Jurkat, Clone E6-1 (cell line): ENCODE data around the gene ESRP2.
A peak's percentile ranks its signal among the peaks of the same experiment; 100 is the strongest.

Source experiments
- DNase-seq: peaks from one replicate; pipeline ENCODE4 v3.0.0-alpha.2; 2011; ENCODE audit warnings: low read depth, low spot score
- H3K4me3 ChIP-seq: 2 replicates; pipeline ENCODE4 v1.5.1; 2011; ENCODE audit warnings: mild to moderate bottlenecking, low read length, control low read depth, moderate library complexity

ESRP2 gene

DNA sequence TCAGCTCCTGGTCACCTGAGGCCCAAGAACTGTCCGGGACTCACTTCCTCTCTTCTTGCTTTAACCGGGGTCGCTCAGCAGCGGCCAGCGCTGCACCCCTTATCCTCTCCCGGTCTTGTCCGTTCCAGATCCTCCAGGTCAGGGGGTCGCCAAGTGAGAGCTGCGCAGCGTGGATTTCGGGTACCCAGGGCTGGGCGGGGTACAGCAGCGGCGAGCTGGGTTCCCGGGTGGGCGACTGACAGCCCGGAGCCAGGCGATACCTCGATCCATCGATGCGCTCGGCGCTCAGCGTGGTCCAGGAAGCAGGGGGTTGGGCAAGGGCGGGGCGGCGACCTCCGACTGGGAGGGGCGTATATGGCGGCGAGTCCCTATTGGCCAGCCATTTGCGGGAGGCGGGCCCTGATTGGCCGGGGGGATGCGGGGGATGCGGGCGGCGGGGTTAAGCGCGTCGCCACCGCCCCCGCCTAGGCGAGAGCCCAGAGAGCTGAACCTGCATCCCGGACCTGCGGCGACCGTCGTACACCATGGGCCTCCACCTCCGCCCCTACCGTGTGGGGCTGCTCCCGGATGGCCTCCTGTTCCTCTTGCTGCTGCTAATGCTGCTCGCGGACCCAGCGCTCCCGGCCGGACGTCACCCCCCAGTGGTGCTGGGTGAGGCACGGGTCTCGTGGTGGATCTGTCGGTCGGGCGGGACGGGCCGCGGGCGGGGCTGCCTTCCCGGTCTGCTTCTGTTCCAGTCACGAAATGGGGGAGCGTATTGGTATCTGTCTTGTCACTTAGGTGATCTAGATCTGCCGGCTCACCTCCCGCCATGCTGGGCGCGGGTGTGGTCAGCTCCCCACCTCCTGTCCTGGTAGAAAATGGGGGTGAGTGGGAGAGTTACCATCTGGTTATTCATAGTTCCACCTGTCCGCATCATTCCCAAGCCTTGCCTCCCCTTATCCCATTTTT is 9.3 kb upstream of the ESRP2 start, which contains the start of gene PLA2G15:
TSS of gene PLA2G15 (plus strand) at position 471 of the 951 bp plus-strand sequence. CDS start at position 525, 54 bp downstream.
- H3K4me3 ChIP-seq: peak within 1 kb of the TSS; percentile 89
- peak; percentile 90 for DNase-seq

- peak overlapping the region; percentile 89 for H3K4me3 ChIP-seq
- DNase-seq: no peak
These were observed 8.6 kb upstream of the ESRP2 start for GRCh38 chr16:68244481-68244902.

DNA sequence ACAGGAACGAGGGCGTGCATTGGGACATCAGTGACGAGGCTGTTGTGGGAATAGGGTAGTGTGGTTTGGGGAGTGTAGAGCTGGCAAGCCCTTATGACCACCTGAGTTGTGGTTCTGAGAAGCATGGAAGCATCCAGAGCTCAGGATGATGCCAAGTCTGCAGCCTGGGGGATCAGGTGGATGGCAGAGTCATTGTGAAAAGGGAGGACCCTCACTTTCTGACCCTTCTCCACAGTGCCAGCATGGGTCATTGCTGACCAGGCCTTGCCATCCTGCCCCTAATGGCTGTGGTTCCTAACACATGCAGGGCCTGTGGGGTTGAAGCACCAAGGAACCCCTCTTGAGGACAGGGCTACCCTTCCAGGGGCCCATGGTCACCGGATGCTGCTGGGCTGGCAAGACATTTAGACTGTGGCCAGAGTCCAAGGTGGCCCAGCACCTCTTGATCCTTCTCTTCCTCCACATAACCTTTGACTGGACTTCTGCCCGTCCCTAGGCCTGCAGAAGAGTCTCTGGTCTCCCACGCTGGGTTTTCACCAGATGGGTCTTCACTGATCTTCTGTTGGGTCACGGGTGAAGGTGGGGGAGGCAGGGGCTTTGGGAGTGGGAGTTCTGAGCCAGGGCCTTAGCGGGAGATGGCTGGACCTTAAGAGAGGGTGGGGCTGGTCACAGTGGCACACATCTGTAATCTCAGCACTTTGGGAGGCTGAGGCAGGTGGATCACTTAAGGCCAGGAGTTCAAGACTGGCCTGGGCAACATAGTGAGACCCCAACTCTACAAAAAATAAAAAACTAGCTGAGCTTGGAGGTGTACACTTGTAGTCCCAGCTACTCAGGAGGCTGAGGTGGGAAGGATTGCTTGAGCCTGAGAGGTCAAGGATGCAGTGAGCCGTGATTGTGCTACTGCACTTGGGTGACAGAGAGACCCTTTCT is 7.3 kb upstream of the ESRP2 start:
- no peak overlapping the region for H3K4me3 ChIP-seq
- no peak for DNase-seq

DNA sequence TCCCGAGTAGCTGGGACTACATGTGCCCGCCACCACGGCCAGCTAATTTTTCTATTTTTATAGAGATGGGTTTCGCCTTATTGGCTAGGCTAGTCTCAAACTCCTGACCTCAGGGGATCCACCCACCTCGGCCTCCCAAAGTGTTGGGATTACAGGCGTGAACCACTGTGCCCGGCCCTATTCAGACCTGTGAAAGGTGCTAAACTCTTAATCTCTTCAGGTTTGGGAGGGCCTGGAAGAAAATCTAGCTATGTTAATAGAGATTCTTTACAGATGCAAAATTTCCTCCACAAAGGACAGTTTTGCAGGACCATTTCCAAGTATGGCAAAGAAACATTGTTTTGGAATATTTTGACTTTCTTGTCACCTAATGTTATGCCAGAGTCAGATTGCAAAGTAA is 6.2 kb upstream of the ESRP2 start:
- no peak overlapping the region for H3K4me3 ChIP-seq
- no peak for DNase-seq

DNA sequence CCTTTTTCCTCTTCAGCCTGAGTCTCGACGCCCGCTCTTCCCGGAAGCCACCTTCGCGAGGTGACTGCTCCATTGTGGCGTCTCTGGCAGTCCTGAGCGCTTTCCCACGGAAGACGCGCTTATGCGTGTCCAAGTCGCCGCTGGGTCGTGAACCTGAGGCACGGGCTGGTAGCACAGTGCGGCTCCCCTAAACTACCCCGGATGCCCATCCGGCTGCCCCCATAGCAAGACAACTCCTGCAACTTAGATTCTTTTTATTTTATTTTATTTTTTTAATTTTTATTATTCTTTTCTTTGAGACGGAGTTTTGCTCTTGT is 2.1 kb upstream of the ESRP2 start:
- H3K4me3 ChIP-seq: no peak overlapping the region
- no peak for DNase-seq

DNA sequence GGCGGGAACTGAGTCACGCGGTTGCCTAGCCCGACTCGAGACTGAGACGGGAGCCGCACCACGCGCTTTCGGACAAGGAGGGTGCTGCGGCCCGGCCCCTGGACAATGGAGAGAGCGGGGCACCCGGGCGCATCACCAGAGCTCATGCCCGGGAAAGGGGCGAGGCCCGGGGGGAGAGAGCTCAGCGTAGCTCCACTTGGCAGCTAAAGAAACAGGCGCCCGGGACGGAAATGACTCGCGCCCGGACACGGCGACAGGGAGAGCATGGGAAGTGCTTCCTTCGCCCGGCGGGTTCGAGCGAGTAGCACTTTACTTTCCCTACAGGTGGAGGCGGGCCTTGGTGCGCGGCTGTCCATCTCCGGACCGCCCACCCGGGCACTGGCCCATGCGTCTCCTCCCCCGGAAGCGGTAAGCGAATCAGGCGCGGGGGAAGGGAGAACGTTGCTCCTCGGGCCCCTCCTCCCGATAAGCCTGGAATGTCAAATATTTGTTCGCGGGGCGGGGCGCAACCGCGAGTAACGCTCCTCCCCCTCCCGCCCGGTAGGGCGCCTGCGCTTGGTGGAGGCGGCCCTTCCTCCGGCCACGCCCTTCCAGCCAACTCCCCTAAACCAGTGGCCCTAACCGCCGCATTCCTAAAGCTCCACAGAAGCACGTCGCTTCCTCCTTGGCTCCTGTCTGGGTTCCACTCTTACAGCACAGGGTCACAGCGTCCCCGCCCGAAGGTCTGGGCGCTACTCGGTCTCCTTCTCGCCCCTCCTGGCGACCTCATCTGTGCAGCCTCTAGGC is 1.5 kb upstream of the ESRP2 start:
- DNase-seq: no peak
- H3K4me3 ChIP-seq: no peak overlapping the region

DNA sequence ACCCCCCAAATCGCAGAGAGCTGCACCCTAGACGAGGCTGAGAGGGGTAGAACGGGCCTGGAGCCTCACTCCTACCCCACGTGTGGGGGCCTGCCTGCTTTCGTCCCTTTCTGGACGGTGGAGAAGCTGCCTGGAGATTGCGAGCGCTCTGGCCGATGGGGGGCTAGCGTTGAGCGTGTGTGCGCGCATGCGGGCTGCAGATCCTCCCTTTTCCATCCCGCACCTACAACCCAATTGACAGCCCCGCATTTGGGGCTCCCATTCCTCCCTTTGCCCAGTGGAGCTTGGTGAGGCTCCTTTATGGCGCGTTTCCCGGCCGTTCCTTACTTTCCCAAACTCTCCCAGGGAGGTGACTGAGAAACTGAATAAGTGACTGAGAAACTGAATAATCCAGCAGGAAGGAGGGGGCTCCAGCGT is 907 bp upstream of the ESRP2 start:
- no peak for DNase-seq
- H3K4me3 ChIP-seq: no peak overlapping the region

- no peak overlapping the region for H3K4me3 ChIP-seq
- DNase-seq: no peak
These were observed 354 bp upstream of the ESRP2 start for GRCh38 chr16:68236137-68236825.

- no peak for DNase-seq
- no peak overlapping the region for H3K4me3 ChIP-seq
These were observed 630 bp downstream of the ESRP2 start for GRCh38 chr16:68235108-68235886.

DNA sequence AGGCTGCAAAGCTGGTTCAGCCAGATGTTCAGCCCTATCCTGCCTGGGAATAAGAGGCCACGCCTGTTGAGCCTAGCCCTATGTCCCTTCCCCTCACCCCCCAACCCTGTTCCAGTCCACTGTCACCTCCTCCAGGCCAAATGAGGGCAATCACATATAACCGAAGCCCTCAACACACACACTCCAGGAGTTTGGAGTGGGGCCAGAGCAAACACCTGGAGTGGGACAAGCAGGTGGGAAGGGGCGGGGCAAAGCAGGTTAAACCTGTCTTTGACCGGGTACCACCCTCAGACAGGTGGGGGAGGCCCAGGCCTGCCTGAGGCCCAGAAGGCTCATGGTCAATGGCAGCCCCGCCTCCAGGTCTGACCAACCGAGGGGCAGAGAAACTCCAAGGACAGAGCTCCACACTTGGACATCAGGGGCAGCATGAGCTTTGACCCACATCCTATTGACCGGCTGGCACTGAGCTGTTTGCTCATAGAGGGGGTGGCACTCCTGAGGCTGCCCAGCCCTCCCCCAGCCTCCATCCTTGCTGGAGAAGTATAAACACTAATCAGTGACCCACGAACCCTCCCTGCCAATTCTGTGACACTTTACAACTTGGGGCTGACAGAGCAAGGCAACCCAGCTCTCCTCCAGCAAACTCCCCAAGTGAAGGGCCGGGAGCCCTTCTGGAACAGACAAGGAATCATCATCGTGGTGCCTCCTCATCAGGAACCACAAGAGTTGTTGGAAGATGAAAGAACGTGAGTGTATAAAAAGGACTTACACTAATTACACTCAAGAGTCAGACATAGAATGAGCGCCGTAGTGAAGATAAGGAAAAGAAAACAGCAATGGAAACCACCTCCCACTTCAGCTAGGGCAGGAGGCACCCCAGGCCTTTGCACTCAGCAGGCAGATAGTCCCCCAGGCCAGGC is 1.5 kb downstream of the ESRP2 start:
- no peak for DNase-seq
- H3K4me3 ChIP-seq: no peak overlapping the region

DNA sequence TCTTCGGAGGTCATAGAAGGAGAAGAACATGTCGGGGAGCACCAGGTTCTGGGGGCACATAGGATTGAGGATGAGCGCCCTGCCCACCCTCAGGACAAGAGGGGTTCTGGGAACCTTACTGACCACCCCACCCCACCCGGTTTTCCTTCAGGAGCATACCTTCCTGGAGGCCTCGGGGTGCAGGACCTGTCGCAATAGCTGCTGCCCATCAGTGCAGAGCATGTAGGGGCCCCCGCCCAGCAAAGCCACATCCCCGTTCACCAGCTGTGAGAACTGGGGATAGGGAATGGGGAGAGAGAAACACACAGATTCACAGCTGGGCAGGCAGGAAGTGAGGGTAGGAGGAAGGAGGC is 2.1 kb downstream of the ESRP2 start:
- H3K4me3 ChIP-seq: no peak overlapping the region
- DNase-seq: peak; percentile 37

DNA sequence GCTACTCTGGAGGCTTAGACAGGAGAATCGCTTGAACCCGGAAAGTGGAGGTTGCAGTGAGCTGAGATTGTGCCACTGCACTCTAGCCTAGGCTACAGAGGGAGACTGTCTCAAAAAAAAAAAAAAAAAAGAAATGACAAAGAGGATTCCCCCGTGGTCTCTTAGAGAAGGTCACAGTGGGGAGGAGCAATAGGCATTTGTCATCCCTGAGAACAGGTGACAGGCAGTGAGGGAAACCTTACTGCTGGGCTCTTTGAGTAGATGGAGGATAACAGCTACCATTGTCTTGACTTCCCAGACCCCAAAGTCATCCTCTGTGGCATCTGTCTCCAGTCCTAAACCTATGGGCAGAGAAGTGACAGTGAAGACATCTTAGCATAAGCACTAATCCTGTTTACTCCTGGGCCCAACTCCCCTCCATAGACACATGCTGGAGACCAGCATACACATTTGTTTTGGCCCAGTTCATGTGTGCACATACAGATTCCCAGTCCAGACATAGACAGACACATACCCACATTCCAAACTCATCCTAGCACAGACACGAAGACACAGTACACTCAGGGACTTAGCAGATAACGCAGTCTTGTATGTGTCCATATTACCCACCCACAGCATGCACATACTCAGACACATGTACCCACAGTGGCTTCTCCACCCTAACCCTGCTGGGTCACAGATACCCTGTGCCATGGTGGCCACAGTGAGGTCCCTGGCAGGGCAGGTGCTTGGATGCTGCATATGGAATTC is 2.7 kb downstream of the ESRP2 start:
- no peak for DNase-seq
- no peak overlapping the region for H3K4me3 ChIP-seq

- DNase-seq: no peak
- H3K4me3 ChIP-seq: no peak overlapping the region
These were observed 3.6 kb downstream of the ESRP2 start for GRCh38 chr16:68232335-68232734.

GRCh38 chr16:68231384-68232136 is 4.4 kb downstream of the ESRP2 start:
- no peak for DNase-seq
- no peak overlapping the region for H3K4me3 ChIP-seq

DNA sequence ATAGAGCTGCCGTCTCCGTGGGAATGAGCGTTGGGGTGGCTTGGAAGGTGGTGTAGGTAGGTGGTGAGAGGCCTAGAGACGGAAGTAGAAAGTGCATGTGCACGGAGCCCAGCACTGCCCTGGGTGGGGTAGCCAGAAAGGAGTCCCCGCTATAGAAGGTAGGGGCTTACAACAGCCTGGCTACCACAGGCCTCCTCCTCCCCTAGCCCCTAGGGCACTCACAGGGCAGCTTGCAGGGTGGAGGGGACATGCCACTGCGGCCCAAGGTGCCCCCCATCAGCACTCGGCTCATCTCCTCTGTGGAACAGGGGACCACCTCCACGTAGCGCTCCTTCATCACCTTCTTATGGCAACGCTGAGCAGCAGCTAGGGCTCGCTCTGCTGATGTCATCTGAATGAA is 5.0 kb downstream of the ESRP2 start:
- DNase-seq: no peak
- no peak overlapping the region for H3K4me3 ChIP-seq

- H3K4me3 ChIP-seq: no peak overlapping the region
- DNase-seq: no peak
These were observed 5.8 kb downstream of the ESRP2 start for GRCh38 chr16:68230176-68230571.
